Fibroblast of villous mesenchyme (primary cell): ENCODE data around the gene KRT74. TPM values are rescaled to one million over a fixed set of nuclear protein-coding genes. Genes with fewer than 3 reads are reported as not detected.

Experiments used
- DNase-seq: peaks from one replicate; pipeline ENCODE4 v3.0.0-alpha.2; 2010; ENCODE audit warnings: low read depth
- H3K4me3 ChIP-seq: 2 replicates; pipeline ENCODE4 v1.5.1; 2011; ENCODE audit warnings: low read depth, mild to moderate bottlenecking, low read length
- CTCF ChIP-seq: IDR thresholded peaks from 2 replicates; pipeline ENCODE4 v1.5.1; 2012; ENCODE audit warnings: low read depth, mild to moderate bottlenecking, low read length; ENCODE audit not compliant: insufficient read depth
- total RNA-seq: library from RNA; depleted of rRNA; stranded (reverse); fragments of >200 nt; gene quantifications from 2 replicates; pipeline ENCODE4 v1.2.3, GENCODE V29; 2012

Gene KRT74
- total RNA-seq, 1 donor: not detected

GRCh38 chr12:52608826-52609630 is 35.4 kb upstream of the KRT74 start:
- no peak overlapping the region for H3K4me3 ChIP-seq
- no peak for DNase-seq
- TF ChIP-seq CTCF: no peak

GRCh38 chr12:52608161-52608560 is 34.5 kb upstream of the KRT74 start:
- DNase-seq: no peak
- no peak overlapping the region for H3K4me3 ChIP-seq
- TF ChIP-seq CTCF: no peak

- H3K4me3 ChIP-seq: no peak overlapping the region
- DNase-seq: no peak
- TF ChIP-seq CTCF: no peak
Measured at GRCh38 chr12:52607314-52607713, 33.7 kb upstream of the KRT74 start.

GRCh38 chr12:52606581-52607218 is 33.1 kb upstream of the KRT74 start:
- H3K4me3 ChIP-seq: no peak overlapping the region
- TF ChIP-seq CTCF: no peak
- DNase-seq: no peak

GRCh38 chr12:52606096-52606495 is 32.5 kb upstream of the KRT74 start:
- no peak for TF ChIP-seq CTCF
- DNase-seq: no peak
- no peak overlapping the region for H3K4me3 ChIP-seq

- no peak for TF ChIP-seq CTCF
- no peak overlapping the region for H3K4me3 ChIP-seq
- no peak for DNase-seq
Measured at GRCh38 chr12:52605542-52605941, 31.9 kb upstream of the KRT74 start.

- no peak for TF ChIP-seq CTCF
Measured at GRCh38 chr12:52604859-52605258, 31.2 kb upstream of the KRT74 start.

More at GRCh38 chr12:52604859-52605258, 31.2 kb upstream of the KRT74 start:
- DNase-seq: no peak
- H3K4me3 ChIP-seq: no peak overlapping the region
